Heart right ventricle (tissue), 16 donors: ENCODE data around the gene RP2. TPM values are rescaled to one million over a fixed set of nuclear protein-coding genes. Genes with fewer than 3 reads are reported as not detected.

Experiments used
- ATAC-seq, 8 donors: fragments of 200-7000 bp; cut with Tn5 transposase; one replicate each; pipeline ENCODE4 v1.9.1; 2020; ENCODE audit warnings: mild to moderate bottlenecking in 8 of 8, moderate library complexity in 8 of 8, moderate number of reproducible peaks in 1 of 8
- DNase-seq, 2 donors: peaks; one replicate each; pipeline ENCODE4 v3.0.0-alpha.2; 2020
- H3K27ac ChIP-seq, 10 donors: fragments of 200-600 bp; sonication (generic) in 2 of 10; one replicate each; pipeline versions ENCODE4 v1.5.0 to v1.8.0; 2020 to 2022; ENCODE audit warnings: mild to moderate bottlenecking in 3 of 10
- H3K27me3 ChIP-seq, 7 donors: fragments of 200-600 bp; one replicate each; pipeline ENCODE4 v1.8.0; 2021 to 2022; ENCODE audit warnings: mild to moderate bottlenecking in 2 of 7
- H3K36me3 ChIP-seq, 9 donors: fragments of 200-600 bp; sonication (generic) in 1 of 9; one replicate each; pipeline versions ENCODE4 v1.5.0 to v1.8.0; 2020 to 2022; ENCODE audit warnings: mild to moderate bottlenecking in 2 of 9
- H3K4me1 ChIP-seq, 9 donors: fragments of 200-600 bp; sonication (generic) in 1 of 9; one replicate each; pipeline versions ENCODE4 v1.5.0 to v1.8.0; 2020 to 2022; ENCODE audit warnings: mild to moderate bottlenecking in 4 of 9
- H3K4me3 ChIP-seq, 10 donors: fragments of 200-600 bp; sonication (generic) in 2 of 10; one replicate each; pipeline versions ENCODE4 v1.5.0 to v1.8.0; 2020 to 2022; ENCODE audit warnings: mild to moderate bottlenecking in 7 of 10, moderate library complexity in 2 of 10
- H3K9me3 ChIP-seq, 11 donors: fragments of 200-600 bp in 10 of 11; sonication (generic) in 2 of 11; one replicate each; pipeline versions ENCODE4 v1.5.0 to v1.8.0; 2013 to 2022; ENCODE audit warnings: mild to moderate bottlenecking in 2 of 11, control low read depth in 1 of 11, moderate library complexity in 1 of 11
- CTCF ChIP-seq, 9 donors: fragments of 200-600 bp; sonication (generic) in 2 of 9; IDR thresholded peaks; one replicate each; pipeline versions ENCODE4 v1.5.0 to v1.8.0; 2021 to 2022; ENCODE audit warnings: antibody characterized with exemption in 9 of 9, mild to moderate bottlenecking in 5 of 9, moderate library complexity in 1 of 9
- WGBS, 2 donors: extraction: QIAGEN DNeasy Blood & Tissue Kit; methylation state at CpG; one replicate each; pipeline ENCODE4 v1.1.7; 2013; ENCODE audit warnings: inconsistent platforms in 1 of 2; 5-methylcytosine and 5-hydroxymethylcytosine counted together
- intact Hi-C, 10 donors: fragments of 100-400 bp; cut with DNase I; formaldehyde crosslinking; loops; one replicate each; pipeline versions ENCODE4 v1.11.1 to v1.14.2; 2022
- polyA plus RNA-seq, 2 donors: library from polyadenylated mRNA; stranded (reverse); fragments of 200-250 nt; gene quantifications; one replicate each; pipeline ENCODE4 v1.2.3, GENCODE V29; 2013
- total RNA-seq, 10 donors: library from RNA; stranded (reverse); fragmentation: NEBNext Ultra II Directional in 3 of 10; extraction: Animal tissue kit (Norgen Biotek cat#: 25700) in 3 of 10; gene quantifications; one replicate each; pipeline versions ENCODE4 v1.2.1 to v1.2.4, GENCODE V29; 2021 to 2023
- donor health status: Arrhythmogenic right ventricular cardiomyopathy.
- donor health status: ischemic (EF 13 %, LVEDD 7.1; RV severe dilation, severe dysfunction).
- donor health status: healthy with polysubstance abuse.
- donor health status: DM: no; HTN: yes; CAD: no.
- donor health status: DM: no; HTN: no; CAD: no.
- donor health status: ischemic (EF 25% LVEDD 6.9; RV normal size, moderate dysfunction).
- donor health status: ischemic (EF 25% LVEDD 5.7; RV mildly dilated, moderate dysfunction).
- donor health status: healthy.
- donor health status: DM: yes; HTN: yes; CAD: no.
- donor health status: Ischemic cardiomyopathy.
- donor health status: ischemic (EF 35%, LVEDD 5.7; RV mildly dilated, moderate dysfunction).
- donor health status: nonischemic (EF 11% LVEDD 7.7; RV severe dilation, severe dysfunction).
- donor health status: DM: yes; HTN: yes; CAD: no.
- donor health status: PGD.
- donor health status: ischemic (EF 29% LVEDD 5.4; RV normal size, mild dysfunction).
- donor health status: nonischemic (EF 23%, LVEDD 6.1; RV moderate dilation, normal function).

Gene RP2
- total and polyA plus RNA-seq, 12 donors = 2.2 to 5.8 (median 2.9) TPM

- Histone ChIP-seq H3K27me3 (peaks cover 0 to 80% (median 0%) of the 10 kb centered on the region in 7 donors), H3K4me1 (peaks cover 0 to 12% (median 0%) of the 10 kb centered on the region in 9 donors), H3K9me3 (no peaks in the 10 kb centered on the region), H3K36me3 (no peaks in the 10 kb centered on the region), H3K4me3 (no peak overlapping the region), H3K27ac (no peak overlapping the region)
- WGBS, 2 donors = 66 to 81% methylated on average over 2 of the region's 2 CpGs
- no peak for TF ChIP-seq CTCF (IDR thresholded peaks at IDR 0.05)
- DNase-seq (no peak), ATAC-seq (no peak)
- intact Hi-C loops = loop anchor here in 8 of 10 donors (1.0 to 10.0 kb wide), 8 partner anchors 70 to 190 kb away; no protein-coding TSS in a partner anchor
Observed at GRCh38 chrX:46904626-46905025, 67.8 kb downstream of the RP2 start.

GRCh38 chrX:46910415-46910814 lies 73.6 kb downstream of the RP2 start:
- ATAC-seq = no peak
- intact Hi-C loops = loop anchor here in 4 of 10 donors (5.0 to 10.0 kb wide), 2 partner anchors 64 to 67 kb away; no protein-coding TSS in a partner anchor
- H3K4me1 ChIP-seq = peaks cover 0 to 20% (median 4%) of the 10 kb centered on the region in 9 donors
- DNase-seq = no peak
- H3K4me3 ChIP-seq = no peak overlapping the region
- H3K27ac ChIP-seq = no peak overlapping the region
- H3K36me3 ChIP-seq = no peaks in the 10 kb centered on the region
- H3K9me3 ChIP-seq = peaks cover 0 to 5% (median 0%) of the 10 kb centered on the region in 11 donors
- peaks cover 0 to 66% (median 0%) of the 10 kb centered on the region in 7 donors for H3K27me3 ChIP-seq
- TF ChIP-seq CTCF (IDR thresholded peaks at IDR 0.05) = no peak
- 96 to 97% methylated on average over 3 of the region's 3 CpGs for WGBS, 2 donors

- peak; percentile 91 to 96 (median 96) for ATAC-seq
- DNase-seq = peak; percentile 73 to 80
- Histone ChIP-seq H3K27me3 (peaks cover 0 to 70% (median 0%) of the 10 kb centered on the region in 7 donors), H3K27ac (peak within 1 kb of the TSS; percentile 53 to 85 (median 78)), H3K4me1 (peaks cover 0 to 20% (median 4%) of the 10 kb centered on the region in 9 donors), H3K4me3 (peak within 1 kb of the TSS; percentile 41 to 78 (median 72)), H3K9me3 (peaks cover 0 to 5% (median 0%) of the 10 kb centered on the region in 11 donors), H3K36me3 (no peaks in the 10 kb centered on the region)
- peak in 1 of 9 donors; percentile 19 for TF ChIP-seq CTCF (IDR thresholded peaks at IDR 0.05)
- intact Hi-C loops = loop anchor here in 5 of 10 donors (2.0 to 10.0 kb wide), 3 partner anchors 63 to 65 kb away; no protein-coding TSS in a partner anchor
- 0% methylated on average over 17 to 60 of the region's 64 CpGs for WGBS, 2 donors
Observed at GRCh38 chrX:46912098-46912602, 75.3 kb downstream of the RP2 start, which contains the start of gene JADE3. Gene JADE3 (plus strand): TSS chrX:46912421. CDS start chrX:46984895, 72,474 bp downstream.

- WGBS, 2 donors = 0 to 1% methylated on average over 49 to 82 of the region's 109 CpGs
- DNase-seq (peak; percentile 11 to 41), ATAC-seq (peak; percentile 56 to 81 (median 60))
- Histone ChIP-seq H3K4me1 (peaks cover 0 to 13% (median 4%) of the 10 kb centered on the region in 9 donors), H3K36me3 (no peaks in the 10 kb centered on the region), H3K27me3 (peaks cover 0 to 63% (median 0%) of the 10 kb centered on the region in 7 donors), H3K27ac (peak overlapping the region; percentile 53 to 85 (median 78)), H3K9me3 (peaks cover 0 to 5% (median 0%) of the 10 kb centered on the region in 11 donors), H3K4me3 (peak overlapping the region; percentile 41 to 78 (median 72))
- peak in 8 of 9 donors; percentile 24 to 65 (median 48) for TF ChIP-seq CTCF (IDR thresholded peaks at IDR 0.05)
- intact Hi-C loops = loop anchor here in 5 of 10 donors (2.0 to 10.0 kb wide), 3 partner anchors 62 to 64 kb away; no protein-coding TSS in a partner anchor
Observed at GRCh38 chrX:46912603-46913491, 76.0 kb downstream of the RP2 start.
